CD14-positive monocyte (primary cell): ENCODE data around the gene RFX3. TPM values are rescaled to one million over a fixed set of nuclear protein-coding genes. Genes with fewer than 3 reads are reported as not detected.

Experiments
- DNase-seq, 3 donors: peaks; one replicate each; pipeline ENCODE4 v3.0.0-alpha.2; 2011 to 2022
- H2AFZ ChIP-seq: 2 replicates; pipeline ENCODE4 v1.6.0; 2012; ENCODE audit warnings: mild to moderate bottlenecking, low read depth, low read length, inconsistent platforms; ENCODE audit not compliant: insufficient read depth, poor library complexity, severe bottlenecking
- H3K27ac ChIP-seq, 2 donors: 1 replicate in 1 of 2; 2 replicates in 1 of 2; pipeline ENCODE4 v1.5.1; 2012 to 2013; ENCODE audit warnings: low read length in 2 of 2, control low read depth in 1 of 2, inconsistent platforms in 1 of 2, low read depth in 1 of 2, mild to moderate bottlenecking in 1 of 2
- H3K27me3 ChIP-seq, 2 donors: one replicate each; pipeline versions ENCODE4 v1.6.0 to v1.6.1; 2011 to 2013; ENCODE audit warnings: low read length in 2 of 2; ENCODE audit not compliant: control insufficient read depth in 2 of 2, insufficient read depth in 2 of 2
- H3K36me3 ChIP-seq, 2 donors: replicated peaks in 1 of 2; 1 replicate in 1 of 2; 2 replicates in 1 of 2; pipeline versions ENCODE4 v1.5.1 to v1.6.1; 2012 to 2013; ENCODE audit warnings: low read length in 2 of 2, control low read depth in 1 of 2, inconsistent platforms in 1 of 2, mild to moderate bottlenecking in 1 of 2; ENCODE audit not compliant: insufficient read depth in 2 of 2, control insufficient read depth in 1 of 2
- H3K4me1 ChIP-seq, 2 donors: 1 replicate in 1 of 2; 2 replicates in 1 of 2; pipeline versions ENCODE4 v1.5.1 to v1.6.1; 2012 to 2013; ENCODE audit warnings: low read length in 2 of 2, control low read depth in 1 of 2, inconsistent platforms in 1 of 2, mild to moderate bottlenecking in 1 of 2, moderate library complexity in 1 of 2; ENCODE audit not compliant: insufficient read depth in 2 of 2, control insufficient read depth in 1 of 2
- H3K4me2 ChIP-seq: replicated peaks from 2 replicates; pipeline ENCODE3; 2012; ENCODE audit warnings: low read length, moderate library complexity, mild to moderate bottlenecking; ENCODE audit not compliant: poor library complexity, severe bottlenecking; ENCODE audit errors: extremely low read depth
- H3K4me3 ChIP-seq, 3 experiments: fragments of 200-600 bp in 1 of 3; sonication (generic) in 1 of 3; replicated peaks in 1 of 3; 1 replicate in 2 of 3; 2 replicates in 1 of 3; pipeline ENCODE4 v1.5.1; 2011 to 2013; ENCODE audit warnings: low read length in 3 of 3, mild to moderate bottlenecking in 3 of 3, control low read depth in 2 of 3, low read depth in 2 of 3, inconsistent platforms in 1 of 3, moderate library complexity in 1 of 3
- H3K79me2 ChIP-seq: 2 replicates; pipeline ENCODE4 v1.6.0; 2012; ENCODE audit warnings: mild to moderate bottlenecking, control low read depth, inconsistent platforms, low read length, moderate library complexity; ENCODE audit not compliant: insufficient read depth
- H3K9ac ChIP-seq: 2 replicates; pipeline ENCODE4 v1.6.0; 2017; ENCODE audit warnings: low read length, mild to moderate bottlenecking; ENCODE audit not compliant: insufficient read depth, poor library complexity, severe bottlenecking
- H3K9me3 ChIP-seq, 2 donors: replicated peaks in 1 of 2; 1 replicate in 1 of 2; 2 replicates in 1 of 2; pipeline versions ENCODE4 v1.5.1 to v1.6.1; 2012 to 2013; ENCODE audit warnings: low read length in 2 of 2, control low read depth in 1 of 2; ENCODE audit not compliant: control insufficient read depth in 1 of 2, insufficient read depth in 1 of 2
- H4K20me1 ChIP-seq: 2 replicates; pipeline ENCODE4 v1.6.0; 2012; ENCODE audit warnings: mild to moderate bottlenecking, low read length, control low read depth, moderate library complexity; ENCODE audit not compliant: insufficient read depth
- H3K27ac Mint-ChIP-seq, 7 donors: one replicate each; pipeline ENCODE4 v1.8.0; 2020; ENCODE audit warnings: mild to moderate bottlenecking in 7 of 7, mixed read lengths in 7 of 7, moderate library complexity in 6 of 7, inconsistent platforms in 2 of 7
- H3K27me3 Mint-ChIP-seq, 3 donors: one replicate each; pipeline ENCODE4 v1.8.0; 2021 to 2022; ENCODE audit warnings: low read depth in 3 of 3, mild to moderate bottlenecking in 3 of 3, mixed read lengths in 3 of 3, moderate library complexity in 3 of 3, inconsistent platforms in 1 of 3
- H3K36me3 Mint-ChIP-seq, 2 donors: one replicate each; pipeline ENCODE4 v1.8.0; 2020; ENCODE audit warnings: mixed read lengths in 2 of 2, inconsistent platforms in 1 of 2, mild to moderate bottlenecking in 1 of 2
- H3K4me1 Mint-ChIP-seq: one replicate; pipeline ENCODE4 v1.8.0; 2020; ENCODE audit warnings: mild to moderate bottlenecking, mixed read lengths
- H3K4me3 Mint-ChIP-seq, 2 donors: one replicate each; pipeline ENCODE4 v1.8.0; 2020; ENCODE audit warnings: mild to moderate bottlenecking in 2 of 2, mixed read lengths in 2 of 2, moderate library complexity in 1 of 2
- H3K9me3 Mint-ChIP-seq, 7 donors: one replicate each; pipeline ENCODE4 v1.8.0; 2020 to 2022; ENCODE audit warnings: mixed read lengths in 7 of 7, mild to moderate bottlenecking in 6 of 7, moderate library complexity in 6 of 7, inconsistent platforms in 2 of 7
- WGBS: methylation state at CpG from one replicate; pipeline ENCODE4 v1.1.5; 2013; ENCODE audit warnings: missing lambda C conversion rate; ENCODE audit not compliant: insufficient coverage; 5-methylcytosine and 5-hydroxymethylcytosine counted together
- intact Hi-C, 2 donors: fragments of 100-400 bp; cut with micrococcal nuclease; formaldehyde crosslinking; loops; one replicate each; pipeline versions ENCODE4 v1.15.0 to v1.15.1; 2023
- polyA plus RNA-seq, 3 donors: library from polyadenylated mRNA; depleted of rRNA in 1 of 3; unstranded in 2 of 3; stranded (reverse) in 1 of 3; fragments of 300-500 nt in 2 of 3; fragments of >200 nt in 1 of 3; fragmentation: Illumina TruSeq in 2 of 3; gene quantifications; 1 replicate in 2 of 3; 2 replicates in 1 of 3; pipeline ENCODE4 v1.2.3, GENCODE V29; 2012 to 2021
- TF ChIP-seq, protein P1 (sequence below): fragments of 200-600 bp; IDR thresholded peaks from one replicate; pipeline ENCODE4 v1.8.0; 2022; ENCODE audit warnings: antibody characterized with exemption, mild to moderate bottlenecking

The RFX3 gene
- polyA plus RNA-seq, 3 donors: 1.7 to 5.2 (median 3.2) TPM

GRCh38 chr9:3263698-3264097, 262.1 kb downstream of the RFX3 start:
- no peaks in the 10 kb centered on the region for H3K27me3 Mint-ChIP-seq
- no peak for DNase-seq
- Histone ChIP-seq H3K9me3 (no peaks in the 10 kb centered on the region), H3K4me3 (no peak overlapping the region), H3K4me2 (no peak overlapping the region), H3K4me1 (no peaks in the 10 kb centered on the region), H2AFZ (no peak overlapping the region), H4K20me1 (no peaks in the 10 kb centered on the region), H3K79me2 (no peaks in the 10 kb centered on the region), H3K9ac (no peak overlapping the region), H3K36me3 (peaks cover 3 to 7% of the 10 kb centered on the region in 2 donors), H3K27me3 (no peaks in the 10 kb centered on the region), H3K27ac (no peak overlapping the region)
- H3K36me3 Mint-ChIP-seq: peaks cover 12 to 20% of the 10 kb centered on the region in 2 donors
- intact Hi-C loops: no loop called here
- no peak overlapping the region for H3K27ac Mint-ChIP-seq
- H3K4me1 Mint-ChIP-seq: peaks cover 4% of the 10 kb centered on the region
- peaks cover 0 to 1% (median 0%) of the 10 kb centered on the region in 7 donors for H3K9me3 Mint-ChIP-seq
- WGBS: no CpG with 5 or more reads among the region's 3 CpGs
- no peak overlapping the region for H3K4me3 Mint-ChIP-seq
- TF ChIP-seq, protein P1, sequence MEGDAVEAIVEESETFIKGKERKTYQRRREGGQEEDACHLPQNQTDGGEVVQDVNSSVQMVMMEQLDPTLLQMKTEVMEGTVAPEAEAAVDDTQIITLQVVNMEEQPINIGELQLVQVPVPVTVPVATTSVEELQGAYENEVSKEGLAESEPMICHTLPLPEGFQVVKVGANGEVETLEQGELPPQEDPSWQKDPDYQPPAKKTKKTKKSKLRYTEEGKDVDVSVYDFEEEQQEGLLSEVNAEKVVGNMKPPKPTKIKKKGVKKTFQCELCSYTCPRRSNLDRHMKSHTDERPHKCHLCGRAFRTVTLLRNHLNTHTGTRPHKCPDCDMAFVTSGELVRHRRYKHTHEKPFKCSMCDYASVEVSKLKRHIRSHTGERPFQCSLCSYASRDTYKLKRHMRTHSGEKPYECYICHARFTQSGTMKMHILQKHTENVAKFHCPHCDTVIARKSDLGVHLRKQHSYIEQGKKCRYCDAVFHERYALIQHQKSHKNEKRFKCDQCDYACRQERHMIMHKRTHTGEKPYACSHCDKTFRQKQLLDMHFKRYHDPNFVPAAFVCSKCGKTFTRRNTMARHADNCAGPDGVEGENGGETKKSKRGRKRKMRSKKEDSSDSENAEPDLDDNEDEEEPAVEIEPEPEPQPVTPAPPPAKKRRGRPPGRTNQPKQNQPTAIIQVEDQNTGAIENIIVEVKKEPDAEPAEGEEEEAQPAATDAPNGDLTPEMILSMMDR: no peak

DNA sequence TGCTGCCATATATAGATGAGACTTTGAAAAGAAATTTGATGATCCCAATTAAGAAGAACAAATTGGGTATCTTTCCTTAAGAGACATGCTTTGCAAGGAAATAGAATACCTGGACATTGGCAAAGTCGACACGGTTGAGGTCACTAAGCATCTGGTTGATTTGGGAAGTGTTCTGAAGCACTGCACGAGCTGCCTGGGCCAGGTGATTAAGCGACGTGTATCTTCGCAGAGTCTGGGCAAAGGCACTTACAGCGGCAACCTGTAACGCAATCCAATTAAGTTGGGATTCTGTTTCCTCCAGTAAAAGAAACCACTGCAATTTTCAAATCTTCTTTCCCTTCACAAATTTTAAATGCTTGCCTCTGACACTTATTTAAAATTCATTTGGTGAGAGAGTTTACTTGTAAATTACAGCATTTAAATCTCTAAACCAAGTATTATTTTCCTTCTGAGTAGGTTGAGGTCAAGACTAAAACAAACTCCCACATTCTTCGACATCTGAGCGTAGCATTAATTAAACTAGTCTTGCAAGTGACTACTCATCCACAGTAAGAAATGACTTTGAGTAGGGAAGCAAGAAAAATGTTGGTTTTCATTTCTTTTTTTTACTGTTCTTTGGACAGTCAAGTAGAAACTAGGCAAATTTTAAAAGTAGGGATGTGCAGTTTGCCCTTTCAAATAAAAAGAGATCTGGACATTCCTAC, 262.8 kb downstream of the RFX3 start:
- H3K27me3 ChIP-seq: no peaks in the 10 kb centered on the region
- 100% methylated on average over 3 of the region's 10 CpGs for WGBS
- H3K36me3 ChIP-seq: peaks cover 3 to 7% of the 10 kb centered on the region in 2 donors
- Mint-ChIP-seq H3K27ac (no peak overlapping the region), H3K9me3 (peaks cover 0 to 1% (median 0%) of the 10 kb centered on the region in 7 donors), H3K36me3 (peaks cover 12 to 17% of the 10 kb centered on the region in 2 donors), H3K4me1 (peaks cover 7% of the 10 kb centered on the region), H3K4me3 (no peak overlapping the region), H3K27me3 (no peaks in the 10 kb centered on the region)
- no peaks in the 10 kb centered on the region for H3K79me2 ChIP-seq
- H3K27ac ChIP-seq: no peak overlapping the region
- no peaks in the 10 kb centered on the region for H3K9me3 ChIP-seq
- intact Hi-C loops: no loop called here
- H3K4me2 ChIP-seq: no peak overlapping the region
- no peak overlapping the region for H3K9ac ChIP-seq
- no peak for DNase-seq
- H3K4me1 ChIP-seq: peaks cover 0 to under 1% of the 10 kb centered on the region in 2 donors
- no peaks in the 10 kb centered on the region for H4K20me1 ChIP-seq
- TF ChIP-seq, protein P1: no peak
- H2AFZ ChIP-seq: no peak overlapping the region
- no peak overlapping the region for H3K4me3 ChIP-seq
